Endodermal cell (in vitro differentiated cells): ENCODE results near the gene TLR3. TPM values are rescaled to one million over a fixed set of nuclear protein-coding genes. Genes with fewer than 3 reads are reported as not detected.

ENCODE experiments used
- DNase-seq: peaks from one replicate; pipeline ENCODE4 v3.0.0-alpha.2; 2017
- H3K27ac ChIP-seq: 2 replicates; pipeline ENCODE4 v1.5.1; 2013; ENCODE audit warnings: mild to moderate bottlenecking, low read depth, low read length, moderate library complexity
- H3K27me3 ChIP-seq: 2 replicates; pipeline ENCODE4 v1.6.1; 2013; ENCODE audit warnings: mild to moderate bottlenecking, low read length, moderate library complexity; ENCODE audit not compliant: insufficient read depth, control insufficient read depth, poor library complexity, severe bottlenecking
- H3K36me3 ChIP-seq: 2 replicates; pipeline ENCODE4 v1.7.0; 2013; ENCODE audit warnings: mild to moderate bottlenecking, low read length, moderate library complexity; ENCODE audit not compliant: control insufficient read depth, insufficient read depth
- H3K4me1 ChIP-seq: one replicate; pipeline ENCODE4 v1.7.0; 2013; ENCODE audit warnings: low read length; ENCODE audit not compliant: control insufficient read depth, insufficient read depth
- H3K4me3 ChIP-seq: 2 replicates; pipeline ENCODE4 v1.5.1; 2013; ENCODE audit warnings: mild to moderate bottlenecking, low read length, moderate library complexity
- H3K9ac ChIP-seq: 2 replicates; pipeline ENCODE4 v1.6.1; 2013; ENCODE audit warnings: mild to moderate bottlenecking, low read length, moderate library complexity; ENCODE audit not compliant: poor library complexity, severe bottlenecking; ENCODE audit errors: extremely low read depth
- H3K9me3 ChIP-seq: 2 replicates; pipeline ENCODE4 v1.6.1; 2013; ENCODE audit warnings: mild to moderate bottlenecking, low read length, moderate library complexity; ENCODE audit not compliant: control insufficient read depth
- H3K27ac Mint-ChIP-seq: 2 replicates; pipeline ENCODE4 v1.8.0; 2020; ENCODE audit warnings: mixed read lengths
- H3K27me3 Mint-ChIP-seq: 2 replicates; pipeline ENCODE4 v1.8.0; 2021; ENCODE audit warnings: mild to moderate bottlenecking, mixed read lengths; ENCODE audit not compliant: insufficient read depth
- H3K36me3 Mint-ChIP-seq: 2 replicates; pipeline ENCODE4 v1.8.0; 2020; ENCODE audit warnings: low read depth, mixed read lengths
- H3K4me1 Mint-ChIP-seq: 2 replicates; pipeline ENCODE4 v1.8.0; 2020; ENCODE audit warnings: mixed read lengths
- H3K4me3 Mint-ChIP-seq: 2 replicates; pipeline ENCODE4 v1.8.0; 2020; ENCODE audit warnings: mild to moderate bottlenecking, moderate library complexity, mixed read lengths
- H3K9me3 Mint-ChIP-seq: 2 replicates; pipeline ENCODE4 v1.8.0; 2020; ENCODE audit warnings: mild to moderate bottlenecking, mixed read lengths
- CTCF ChIP-seq: fragments of 200-600 bp; sonication (generic); conservative IDR thresholded peaks from 2 replicates; pipeline ENCODE4 v1.5.0; 2021; ENCODE audit warnings: antibody characterized with exemption, mild to moderate bottlenecking
- WGBS, 2 experiments: methylation state at CpG; one replicate each; pipeline versions ENCODE4 v1.1.5 to v1.1.7; 2013; ENCODE audit warnings: missing lambda C conversion rate in 2 of 2, mixed read lengths in 1 of 2; ENCODE audit not compliant: insufficient coverage in 1 of 2, insufficient read length in 1 of 2; 5-methylcytosine and 5-hydroxymethylcytosine counted together
- total RNA-seq, 2 donors: library from RNA; stranded (reverse); fragmentation: NEBNext Ultra II Directional in 1 of 2; extraction: Animal tissue kit (Norgen Biotek cat#: 25700) in 1 of 2; gene quantifications; 2 replicates in 1 of 2; 3 replicates in 1 of 2; pipeline ENCODE4 v1.2.1, GENCODE V29; 2021

Gene TLR3
- total RNA-seq, 2 donors from 2014 or later = 0.26 TPM; not detected in 1

DNA sequence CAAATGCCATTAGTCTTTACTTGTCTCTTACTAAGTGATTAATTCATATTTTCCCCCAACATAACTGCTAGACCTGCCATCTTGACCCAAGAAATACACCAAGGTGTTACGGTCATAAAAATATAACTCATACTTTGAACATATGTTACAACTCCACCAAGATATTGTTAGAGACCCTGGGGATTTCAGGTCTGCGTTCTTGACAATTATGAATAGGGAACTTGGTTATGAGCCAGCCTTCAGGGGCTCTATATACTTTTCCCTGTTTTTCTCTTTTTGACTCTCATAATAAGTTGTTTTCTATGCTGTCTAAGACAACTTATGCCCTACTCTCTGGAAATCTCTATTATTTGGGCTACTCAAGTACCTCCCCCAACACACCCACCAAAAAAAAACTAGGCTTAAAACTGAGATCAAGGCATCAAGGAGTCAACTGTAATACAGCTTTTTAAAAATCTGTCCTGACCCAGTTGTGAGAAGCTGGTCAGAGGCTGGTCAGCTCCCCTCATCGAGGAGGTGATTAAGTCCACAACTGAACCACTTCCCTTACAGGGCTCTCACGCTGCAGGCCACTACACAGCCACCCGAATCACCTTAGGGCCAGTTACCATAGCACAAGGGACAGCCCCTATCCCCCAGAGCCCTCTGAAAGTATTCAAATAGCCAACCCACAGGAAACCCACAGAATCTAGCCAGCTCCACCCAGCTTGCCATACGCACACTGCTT lies 10.5 kb upstream of the TLR3 start:
- Histone ChIP-seq H3K9me3 (no peaks in the 10 kb centered on the region), H3K4me1 (no peaks in the 10 kb centered on the region), H3K36me3 (no peaks in the 10 kb centered on the region), H3K9ac (no peak overlapping the region), H3K27ac (no peak overlapping the region), H3K27me3 (no peaks in the 10 kb centered on the region), H3K4me3 (no peak overlapping the region)
- DNase-seq = no peak
- H3K4me1 Mint-ChIP-seq = no peaks in the 10 kb centered on the region
- WGBS, 2 experiments = 92 to 96% methylated on average over 2 to 6 of the region's 6 CpGs
- H3K4me3 Mint-ChIP-seq = no peak overlapping the region
- H3K27me3 Mint-ChIP-seq = no peaks in the 10 kb centered on the region
- TF ChIP-seq CTCF = no peak
- H3K27ac Mint-ChIP-seq = no peak overlapping the region
- H3K9me3 Mint-ChIP-seq = peaks cover 18% of the 10 kb centered on the region
- peaks cover 5% of the 10 kb centered on the region for H3K36me3 Mint-ChIP-seq

GRCh38 chr4:186058980-186059316 lies 10.0 kb upstream of the TLR3 start:
- WGBS, 2 experiments = 91 to 93% methylated on average over 2 to 3 of the region's 3 CpGs
- no peak overlapping the region for H3K27ac ChIP-seq
- Mint-ChIP-seq H3K4me1 (no peaks in the 10 kb centered on the region), H3K27ac (no peak overlapping the region), H3K9me3 (peaks cover 18% of the 10 kb centered on the region), H3K27me3 (no peaks in the 10 kb centered on the region), H3K36me3 (peaks cover 5% of the 10 kb centered on the region), H3K4me3 (no peak overlapping the region)
- no peak for TF ChIP-seq CTCF
- H3K9ac ChIP-seq = no peak overlapping the region
- H3K9me3 ChIP-seq = no peaks in the 10 kb centered on the region
- no peaks in the 10 kb centered on the region for H3K27me3 ChIP-seq
- no peaks in the 10 kb centered on the region for H3K36me3 ChIP-seq
- no peak for DNase-seq
- H3K4me1 ChIP-seq = no peaks in the 10 kb centered on the region
- H3K4me3 ChIP-seq = no peak overlapping the region

- H3K36me3 ChIP-seq = no peaks in the 10 kb centered on the region
- no peak overlapping the region for H3K4me3 Mint-ChIP-seq
These were observed 7.0 kb upstream of the TLR3 start for GRCh38 chr4:186061921-186062320.

More at GRCh38 chr4:186061921-186062320, 7.0 kb upstream of the TLR3 start:
- peaks cover 5% of the 10 kb centered on the region for H3K36me3 Mint-ChIP-seq
- H3K27me3 Mint-ChIP-seq = no peaks in the 10 kb centered on the region
- DNase-seq = no peak
- H3K9me3 Mint-ChIP-seq = peaks cover 18% of the 10 kb centered on the region
- no peak overlapping the region for H3K27ac ChIP-seq
- H3K4me1 ChIP-seq = no peaks in the 10 kb centered on the region
- H3K4me1 Mint-ChIP-seq = no peaks in the 10 kb centered on the region
- no peak overlapping the region for H3K4me3 ChIP-seq
- H3K27ac Mint-ChIP-seq = no peak overlapping the region
- H3K9ac ChIP-seq = no peak overlapping the region
- H3K9me3 ChIP-seq = no peaks in the 10 kb centered on the region
- 95 to 100% methylated on average over 1 to 4 of the region's 4 CpGs for WGBS, 2 experiments
- no peak for TF ChIP-seq CTCF
- H3K27me3 ChIP-seq = no peaks in the 10 kb centered on the region
